ENCODE results near the gene PCED1B.

DNA sequence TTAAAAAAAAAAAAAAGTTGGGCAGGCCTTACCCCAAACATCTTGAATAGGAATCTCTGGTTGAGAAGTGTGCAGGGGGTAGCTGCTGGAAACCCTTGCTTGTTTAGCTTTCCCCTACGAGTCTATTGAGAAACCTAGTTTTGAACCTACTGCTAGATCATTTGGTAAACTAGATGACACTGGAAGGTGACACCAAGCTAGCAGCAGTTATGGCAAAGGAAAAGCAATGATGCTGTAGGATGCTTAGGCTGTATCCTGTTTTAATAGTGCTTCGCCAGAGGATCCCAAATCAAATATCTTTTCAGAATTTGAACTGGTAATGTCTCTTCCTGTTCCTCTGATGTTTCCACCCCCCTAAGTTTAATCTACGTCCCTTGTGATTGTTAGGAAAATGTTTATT is 5.5 kb upstream of the PCED1B start:
- no peak for TF ChIP-seq CTCF (IDR thresholded peaks at IDR 0.05)
- TF ChIP-seq POLR2A (IDR thresholded peaks at IDR 0.05) = no peak
